Measurements from ENCODE around the gene TEAD1.

GRCh38 chr11:12642040-12642439, 32.2 kb upstream of the TEAD1 start:
- no peak for TF ChIP-seq POLR2AphosphoS5 (IDR thresholded peaks at IDR 0.05; ENCODE audit: insufficient read depth, low read depth, low read length)
- TF ChIP-seq, protein P1, sequence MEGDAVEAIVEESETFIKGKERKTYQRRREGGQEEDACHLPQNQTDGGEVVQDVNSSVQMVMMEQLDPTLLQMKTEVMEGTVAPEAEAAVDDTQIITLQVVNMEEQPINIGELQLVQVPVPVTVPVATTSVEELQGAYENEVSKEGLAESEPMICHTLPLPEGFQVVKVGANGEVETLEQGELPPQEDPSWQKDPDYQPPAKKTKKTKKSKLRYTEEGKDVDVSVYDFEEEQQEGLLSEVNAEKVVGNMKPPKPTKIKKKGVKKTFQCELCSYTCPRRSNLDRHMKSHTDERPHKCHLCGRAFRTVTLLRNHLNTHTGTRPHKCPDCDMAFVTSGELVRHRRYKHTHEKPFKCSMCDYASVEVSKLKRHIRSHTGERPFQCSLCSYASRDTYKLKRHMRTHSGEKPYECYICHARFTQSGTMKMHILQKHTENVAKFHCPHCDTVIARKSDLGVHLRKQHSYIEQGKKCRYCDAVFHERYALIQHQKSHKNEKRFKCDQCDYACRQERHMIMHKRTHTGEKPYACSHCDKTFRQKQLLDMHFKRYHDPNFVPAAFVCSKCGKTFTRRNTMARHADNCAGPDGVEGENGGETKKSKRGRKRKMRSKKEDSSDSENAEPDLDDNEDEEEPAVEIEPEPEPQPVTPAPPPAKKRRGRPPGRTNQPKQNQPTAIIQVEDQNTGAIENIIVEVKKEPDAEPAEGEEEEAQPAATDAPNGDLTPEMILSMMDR (IDR thresholded peaks at IDR 0.05; ENCODE audit: extremely low read depth in 1 of 2, insufficient read depth in 1 of 2, low read depth in 1 of 2, low read length in 2 of 2): no peak
- TF ChIP-seq JUN (IDR thresholded peaks at IDR 0.05; ENCODE audit: borderline replicate concordance, insufficient read depth, insufficient read length, low read depth): no peak
- no peak for TF ChIP-seq FOS (IDR thresholded peaks at IDR 0.05; ENCODE audit: borderline replicate concordance, insufficient read depth, low read length)
